PFSK-1 (cell line): ENCODE data around the gene TMEM63C.

Experiments used
- POLR2AphosphoS5 ChIP-seq: IDR thresholded peaks from 2 replicates; pipeline ENCODE4 v1.6.1; 2012; ENCODE audit warnings: low read depth, mild to moderate bottlenecking, control low read depth, low read length, moderate library complexity
- SIN3A ChIP-seq: IDR thresholded peaks from 2 replicates; pipeline ENCODE4 v1.6.1; 2012; ENCODE audit warnings: mild to moderate bottlenecking, low read length, moderate library complexity, borderline replicate concordance; ENCODE audit not compliant: insufficient read depth

DNA sequence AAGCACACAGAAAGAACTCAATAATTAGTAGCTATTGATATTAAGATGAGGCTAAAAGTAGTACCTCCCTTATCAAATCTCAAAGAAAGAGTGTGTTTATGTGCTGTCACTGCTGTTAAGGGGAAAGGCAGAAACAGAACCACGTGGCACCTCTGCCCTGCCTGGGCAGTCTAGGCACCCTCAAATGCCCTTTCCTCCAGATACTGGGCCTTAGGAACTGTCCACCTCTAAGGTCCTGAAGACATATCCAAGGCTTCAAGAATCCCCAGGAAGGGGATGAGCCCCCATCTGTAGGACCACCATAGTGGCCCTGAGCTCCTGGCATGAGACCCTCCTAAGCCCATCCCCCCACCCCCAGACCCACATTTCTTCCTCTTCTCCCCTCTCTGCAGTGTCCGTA, 60.4 kb downstream of the TMEM63C start:
- TF ChIP-seq SIN3A (no peak), POLR2AphosphoS5 (no peak)
